Urothelium cell line (cell line): ENCODE measurements around the gene ADAP1.
"Not testable (repeated sequence)": the region's sequence is repeated elsewhere in the genome, so short reads cannot be mapped to it uniquely, and the experiment has no call there.

Experiments
- DNase-seq: peaks from one replicate; pipeline ENCODE4 v3.0.0; 2011; ENCODE audit warnings: low spot score, mixed read lengths
- FAIRE-seq: peaks from 2 replicates; lab custom pipeline; 2011; peaks lifted over from hg19 to GRCh38; lab: Jason Lieb, UNC

ADAP1 gene

DNA sequence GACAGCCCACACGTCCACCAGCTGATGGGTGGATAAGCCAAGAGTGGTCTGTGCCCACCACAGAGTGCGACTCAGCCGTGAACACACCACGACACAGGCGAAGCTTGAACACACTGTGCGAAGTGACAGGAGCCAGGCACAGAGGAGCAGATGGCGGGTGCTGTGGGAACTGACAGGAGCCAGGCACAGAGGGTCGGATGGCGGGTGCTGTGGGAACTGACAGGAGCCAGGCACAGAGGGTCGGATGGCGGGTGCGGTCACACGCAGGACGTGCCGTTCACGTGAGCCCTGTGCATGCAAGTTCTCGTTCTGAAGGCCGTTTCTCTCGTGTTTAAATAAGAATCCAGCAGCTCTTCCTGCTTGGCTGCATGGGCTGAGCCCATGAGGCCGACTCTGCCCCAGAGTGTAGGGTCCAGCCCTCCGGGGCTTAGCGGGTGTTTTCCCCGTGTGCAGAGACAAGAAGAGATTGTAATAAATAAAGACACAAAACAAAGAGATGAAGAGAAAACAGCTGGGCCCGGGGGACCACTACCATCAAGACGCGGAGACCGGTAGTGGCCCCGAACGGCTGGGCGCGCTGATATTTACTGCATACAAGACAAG is 5.9 kb upstream of the ADAP1 start:
- peak; percentile 80 for FAIRE-seq
- no peak for DNase-seq

DNA sequence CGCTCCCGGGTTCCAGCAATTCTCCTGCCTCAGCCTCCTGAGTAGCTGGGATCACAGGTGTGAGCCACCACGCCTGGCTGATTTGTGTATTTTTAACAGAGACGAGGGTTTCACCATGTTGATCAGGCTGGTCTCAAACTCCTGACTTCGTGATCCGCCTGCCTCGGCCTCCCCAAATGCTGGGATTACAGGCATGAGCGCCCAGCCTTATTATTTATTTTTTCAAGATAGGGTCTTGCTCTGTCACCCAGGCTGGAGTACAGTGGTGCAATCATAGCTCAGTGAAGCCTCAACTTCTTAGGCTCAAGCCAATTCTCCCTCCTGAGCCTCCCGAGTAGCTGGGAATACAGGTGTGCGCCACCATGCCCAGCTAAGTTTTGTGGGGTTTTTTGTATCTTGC is 5.3 kb upstream of the ADAP1 start:
- FAIRE-seq, DNase-seq: not testable (repeated sequence)

GRCh38 chr7:959271-959670 is 4.8 kb upstream of the ADAP1 start:
- FAIRE-seq (no peak), DNase-seq (no peak)

GRCh38 chr7:958221-959200 is 4.0 kb upstream of the ADAP1 start:
- no peak for FAIRE-seq
- DNase-seq, result no peak

- FAIRE-seq, result peak; percentile 85
- no peak for DNase-seq
These were observed 3.1 kb upstream of the ADAP1 start for GRCh38 chr7:957418-958220.

DNA sequence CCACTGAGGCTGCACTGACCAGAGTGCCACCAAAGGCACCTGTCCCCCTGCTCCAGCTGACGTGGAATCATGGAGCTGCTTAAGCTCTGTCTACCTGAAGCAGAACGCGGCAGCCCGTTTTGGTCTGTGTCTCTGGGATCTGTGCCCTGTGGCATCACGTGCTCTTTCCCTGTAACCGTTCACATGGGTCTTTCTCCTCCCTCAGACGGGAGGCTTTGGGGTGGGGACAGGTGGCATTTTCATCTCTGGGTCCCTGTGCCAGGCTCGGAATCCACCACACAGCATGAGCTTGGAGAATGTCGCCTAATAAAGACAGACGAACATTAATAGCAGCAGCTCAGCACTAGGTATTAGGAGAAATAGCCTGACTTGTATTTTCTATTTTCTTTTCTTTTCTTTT is 1.6 kb upstream of the ADAP1 start:
- FAIRE-seq (no peak), DNase-seq (no peak)

DNA sequence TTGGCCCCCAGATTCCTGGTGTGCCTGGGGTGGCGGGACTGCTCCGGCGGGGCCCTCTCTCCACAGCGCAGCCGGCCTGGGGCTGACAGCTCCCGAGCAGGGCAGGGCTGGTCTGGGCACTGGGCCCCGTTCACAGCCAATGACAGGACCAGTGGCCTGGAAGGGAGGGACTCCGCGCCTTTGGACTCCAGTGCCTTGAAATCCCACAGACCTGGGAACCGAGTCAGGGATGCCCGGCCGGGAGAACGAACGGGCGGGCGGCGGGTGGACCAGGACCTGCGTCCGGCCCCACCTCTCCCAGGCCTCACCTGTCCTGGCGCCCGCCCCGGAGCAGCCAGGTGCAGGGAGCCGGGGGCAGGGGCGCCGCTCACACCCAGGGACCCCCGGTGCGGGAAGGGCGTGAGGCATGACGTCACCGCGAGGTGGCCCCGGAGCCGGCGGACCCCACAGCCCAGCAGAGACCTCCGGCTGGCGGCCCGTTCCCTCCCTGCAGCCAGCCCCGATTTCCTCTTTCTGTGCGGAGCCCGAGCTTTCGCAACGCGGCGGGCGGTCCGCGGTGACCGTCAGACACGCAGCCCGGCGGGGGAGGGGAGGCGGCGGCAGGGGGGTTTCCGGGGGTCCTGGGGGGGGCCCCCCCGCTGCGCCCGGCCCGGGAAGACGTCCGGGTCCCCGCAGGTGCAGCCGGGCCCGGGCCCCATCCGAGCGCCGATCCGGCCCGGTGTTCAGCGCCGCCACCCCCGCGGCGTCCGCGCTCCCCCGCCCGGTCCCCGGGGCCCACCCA is 743 bp downstream of the ADAP1 start:
- DNase-seq (no peak), FAIRE-seq (no peak)

DNA sequence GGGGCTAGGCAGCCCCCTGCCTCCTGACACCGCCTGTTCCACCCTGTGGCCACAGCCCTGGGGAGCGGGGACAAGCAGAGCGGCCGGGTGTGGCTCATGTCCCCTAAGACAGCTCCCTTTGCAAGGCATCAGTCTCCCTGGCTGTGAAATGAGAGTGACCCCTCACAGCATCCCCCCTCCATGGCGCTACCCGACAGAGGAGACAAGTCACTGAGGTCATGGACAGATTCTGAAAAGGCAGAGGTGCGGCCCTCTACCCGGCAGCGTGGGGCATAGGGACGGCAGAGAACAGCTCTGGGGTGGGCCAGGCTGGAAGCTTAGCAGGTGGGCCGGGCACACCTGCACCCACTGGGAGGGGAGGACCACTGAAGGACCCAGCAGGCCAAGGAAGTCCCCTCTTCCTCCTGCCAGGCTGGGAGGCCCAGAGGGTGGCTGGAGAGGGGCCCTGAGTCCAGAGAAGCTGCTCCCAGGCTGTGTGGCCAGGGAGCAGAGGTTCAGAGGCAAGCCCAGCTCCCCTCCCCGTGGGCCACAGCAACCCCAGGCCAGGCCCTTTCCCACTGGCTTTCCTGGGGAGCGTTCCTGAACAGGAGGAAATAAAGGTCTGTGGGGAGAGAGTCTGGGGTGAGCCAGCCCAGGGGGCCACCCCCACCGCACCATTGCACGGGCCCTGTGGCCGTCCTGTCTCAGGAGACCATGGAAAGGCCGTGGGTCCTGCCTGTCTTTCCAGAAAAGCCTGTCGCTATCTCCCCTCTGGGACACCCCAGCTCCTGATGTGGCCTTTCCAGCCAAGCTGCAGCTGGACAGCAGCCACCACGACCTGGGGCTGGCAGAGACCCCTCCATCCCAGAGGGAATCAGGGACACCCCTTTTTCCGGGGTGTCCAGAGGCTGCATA is 1.7 kb downstream of the ADAP1 start:
- DNase-seq (no peak), FAIRE-seq (no peak)

GRCh38 chr7:951881-952547 is 2.5 kb downstream of the ADAP1 start:
- peak; percentile 48 for FAIRE-seq

GRCh38 chr7:949021-949934 is 5.2 kb downstream of the ADAP1 start:
- DNase-seq, result no peak
- FAIRE-seq, result no peak

More at GRCh38 chr7:951881-952547, 2.5 kb downstream of the ADAP1 start:
- DNase-seq, result no peak

DNA sequence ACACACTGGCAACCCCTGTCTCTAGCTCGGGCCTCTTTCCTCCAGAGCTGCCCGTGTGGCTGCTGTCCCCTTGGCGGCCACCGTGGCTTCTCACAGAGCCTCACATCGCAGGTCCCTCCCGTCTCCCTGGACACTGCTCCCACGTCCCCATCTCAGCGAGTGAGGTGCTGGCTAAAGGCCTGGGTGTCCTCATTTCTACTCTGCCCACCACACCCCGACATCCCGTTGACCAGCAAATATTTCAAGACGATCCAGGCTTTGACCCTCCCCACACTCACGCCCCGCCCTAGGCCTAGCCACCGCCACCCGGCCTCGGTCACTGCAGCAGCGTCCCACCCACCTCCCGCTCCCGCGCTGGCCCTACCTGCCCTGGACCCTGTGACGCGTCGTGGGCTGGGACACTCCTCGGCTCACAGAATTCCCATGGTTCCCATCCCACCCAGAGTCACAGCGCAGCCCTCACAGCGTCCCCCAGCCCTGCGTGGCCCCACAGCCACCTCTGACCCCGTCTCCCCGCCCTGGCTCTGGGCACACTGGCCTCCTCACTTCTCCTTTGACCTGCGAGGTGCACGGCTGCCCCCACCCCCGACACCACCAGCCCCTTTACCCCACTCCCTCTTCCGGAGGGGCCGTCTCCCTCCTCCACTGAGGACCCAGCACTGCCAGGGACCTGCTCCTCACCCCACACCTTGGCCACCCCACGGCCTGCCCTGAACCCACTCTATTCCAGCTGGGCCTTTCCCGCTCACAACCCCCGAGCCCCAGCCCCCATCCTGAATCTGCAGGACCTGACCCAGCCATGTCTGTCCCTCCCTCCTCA is 6.9 kb downstream of the ADAP1 start:
- DNase-seq, result no peak
- no peak for FAIRE-seq

DNA sequence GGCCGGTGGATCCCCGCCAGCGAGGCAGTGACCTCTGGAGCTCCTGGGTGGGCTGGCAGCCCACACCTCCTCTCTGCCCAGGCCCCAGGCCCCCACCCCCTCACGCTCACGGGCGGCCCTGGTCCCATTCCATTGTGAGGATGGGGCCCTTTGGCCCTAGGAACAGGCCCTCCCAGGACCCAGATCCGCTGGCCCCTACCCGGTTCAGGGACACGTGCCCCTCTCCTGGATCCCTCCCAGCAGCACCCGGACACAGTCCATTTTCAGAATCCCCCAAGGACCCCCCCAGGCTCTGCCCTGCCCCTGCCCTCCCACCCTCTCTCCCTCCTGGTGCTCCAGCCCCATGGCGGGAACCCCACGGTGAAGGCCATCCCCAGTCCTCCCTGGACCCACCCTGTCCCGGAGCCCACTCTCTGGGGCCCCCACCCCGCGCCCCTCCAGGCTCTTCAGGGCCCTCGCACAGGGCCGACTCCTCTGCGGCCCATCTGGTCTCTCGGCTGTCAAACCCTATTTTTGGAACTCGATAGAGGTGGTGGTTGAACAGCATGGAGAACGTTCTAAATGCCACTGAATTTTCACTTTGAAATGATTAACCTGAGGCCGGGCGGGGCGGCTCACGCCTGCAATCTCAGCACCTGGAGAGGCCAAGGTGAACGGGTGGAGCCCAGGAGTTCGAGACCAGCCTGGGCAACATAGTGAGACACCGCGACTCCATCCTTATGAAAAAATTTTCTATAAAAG is 8.1 kb downstream of the ADAP1 start:
- DNase-seq (no peak), FAIRE-seq (no peak)

DNA sequence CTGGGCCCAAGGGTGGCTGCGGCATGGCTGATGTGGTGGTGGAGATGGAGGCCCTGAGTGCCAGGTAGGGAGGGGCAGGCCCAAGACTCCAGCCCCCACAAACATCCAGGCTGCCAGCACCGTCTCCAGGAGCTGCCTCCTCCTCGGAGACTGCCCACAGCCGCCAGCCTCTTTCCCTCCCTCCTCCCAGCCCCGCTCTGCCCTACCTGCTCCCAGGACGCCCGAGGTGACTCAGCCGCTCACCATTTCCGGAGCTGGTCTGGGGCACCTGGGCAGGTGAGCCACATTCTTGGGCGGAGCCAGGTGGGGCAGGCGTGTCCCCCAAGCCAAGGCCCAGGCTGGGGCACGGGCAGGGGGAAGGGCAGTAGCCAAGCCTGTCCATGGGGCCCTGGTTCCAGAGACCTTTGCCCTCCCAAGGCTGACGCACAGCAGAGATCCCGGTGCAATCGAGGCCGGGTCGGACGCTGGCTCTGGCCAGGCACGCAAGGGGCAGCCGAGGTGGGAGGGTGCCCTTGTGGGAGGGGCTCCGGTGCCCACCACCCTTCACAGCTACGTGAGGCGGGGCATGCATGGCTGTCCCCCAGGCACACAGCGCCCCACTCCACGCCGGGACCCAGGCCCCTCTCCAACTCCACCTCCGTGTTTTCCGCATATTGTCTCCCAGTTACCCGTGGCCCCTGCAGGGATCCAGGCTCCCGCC is 8.8 kb downstream of the ADAP1 start:
- no peak for FAIRE-seq
- peak; percentile 64 for DNase-seq

DNA sequence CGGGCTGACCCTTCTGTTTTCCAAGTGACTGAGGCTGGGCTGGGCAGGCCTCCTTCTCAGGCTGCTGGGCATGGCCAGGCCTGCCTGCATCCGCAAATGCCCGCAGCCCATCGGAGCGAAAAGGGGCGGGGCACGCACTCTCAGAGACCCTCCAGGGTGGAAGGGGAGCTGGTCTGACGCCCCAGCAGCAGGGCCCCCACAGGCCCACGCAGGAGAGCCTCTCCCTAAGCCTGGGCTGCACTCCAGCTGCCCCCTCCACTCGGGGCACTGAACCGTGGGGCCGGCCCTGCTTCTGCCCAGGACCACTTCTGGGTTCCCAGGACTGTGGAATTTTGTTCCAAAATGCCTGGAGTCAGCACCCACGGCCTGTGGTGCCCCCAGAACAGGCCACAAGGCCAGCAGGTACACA is 9.3 kb downstream of the ADAP1 start:
- DNase-seq, result no peak
- no peak for FAIRE-seq

DNA sequence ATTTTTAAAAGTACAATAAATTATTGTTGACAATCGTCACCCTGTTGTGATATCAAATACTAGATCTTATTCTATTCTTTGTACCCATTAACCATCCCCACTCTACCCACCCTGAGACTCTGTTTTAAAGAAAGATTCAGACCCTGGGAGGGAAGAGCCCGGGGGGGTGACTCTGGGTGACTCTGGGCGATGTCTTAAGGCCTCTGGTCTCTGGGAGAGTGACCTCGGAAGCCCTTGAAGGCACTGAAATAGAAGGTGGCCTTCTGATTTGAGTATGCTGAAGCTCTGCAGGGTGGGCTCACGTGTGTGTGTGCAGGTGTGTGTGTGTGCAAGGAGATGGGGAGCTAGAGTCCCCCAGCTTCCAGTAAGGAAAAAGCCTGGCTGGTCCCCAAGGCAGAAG is 9.7 kb downstream of the ADAP1 start:
- FAIRE-seq (no peak), DNase-seq (no peak)

- not testable (repeated sequence) for DNase-seq, FAIRE-seq
These were observed 10.7 kb downstream of the ADAP1 start for GRCh38 chr7:943793-944192.
